ENCODE results near the gene SLC39A11.

DNA sequence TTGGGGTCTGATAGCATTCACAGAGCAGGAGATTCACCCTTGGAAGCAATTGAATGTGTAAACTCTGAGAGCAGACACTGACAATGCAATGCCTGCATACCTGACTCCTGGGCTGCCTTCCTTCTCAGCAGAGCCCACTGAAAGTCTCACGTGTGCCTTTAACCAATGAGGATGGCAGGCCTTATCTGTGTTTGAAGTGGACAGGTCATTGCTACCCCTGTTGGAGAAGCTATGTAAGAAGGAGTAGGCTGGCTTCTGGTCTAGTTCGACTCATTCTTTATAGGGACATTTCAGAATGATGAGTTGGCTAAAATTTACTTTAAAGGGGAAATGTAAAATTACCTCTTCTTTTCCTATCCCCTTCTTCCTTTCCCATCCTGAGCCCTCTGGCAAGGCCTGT, 446.3 kb downstream of the SLC39A11 start:
- TF ChIP-seq, protein P1, sequence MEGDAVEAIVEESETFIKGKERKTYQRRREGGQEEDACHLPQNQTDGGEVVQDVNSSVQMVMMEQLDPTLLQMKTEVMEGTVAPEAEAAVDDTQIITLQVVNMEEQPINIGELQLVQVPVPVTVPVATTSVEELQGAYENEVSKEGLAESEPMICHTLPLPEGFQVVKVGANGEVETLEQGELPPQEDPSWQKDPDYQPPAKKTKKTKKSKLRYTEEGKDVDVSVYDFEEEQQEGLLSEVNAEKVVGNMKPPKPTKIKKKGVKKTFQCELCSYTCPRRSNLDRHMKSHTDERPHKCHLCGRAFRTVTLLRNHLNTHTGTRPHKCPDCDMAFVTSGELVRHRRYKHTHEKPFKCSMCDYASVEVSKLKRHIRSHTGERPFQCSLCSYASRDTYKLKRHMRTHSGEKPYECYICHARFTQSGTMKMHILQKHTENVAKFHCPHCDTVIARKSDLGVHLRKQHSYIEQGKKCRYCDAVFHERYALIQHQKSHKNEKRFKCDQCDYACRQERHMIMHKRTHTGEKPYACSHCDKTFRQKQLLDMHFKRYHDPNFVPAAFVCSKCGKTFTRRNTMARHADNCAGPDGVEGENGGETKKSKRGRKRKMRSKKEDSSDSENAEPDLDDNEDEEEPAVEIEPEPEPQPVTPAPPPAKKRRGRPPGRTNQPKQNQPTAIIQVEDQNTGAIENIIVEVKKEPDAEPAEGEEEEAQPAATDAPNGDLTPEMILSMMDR (IDR thresholded peaks at IDR 0.05), result no peak
- TF ChIP-seq POLR2A (IDR thresholded peaks at IDR 0.05), result no peak

All from thyroid gland (tissue), 4 donors.